Measurements from ENCODE around the gene C17orf75.

DNA sequence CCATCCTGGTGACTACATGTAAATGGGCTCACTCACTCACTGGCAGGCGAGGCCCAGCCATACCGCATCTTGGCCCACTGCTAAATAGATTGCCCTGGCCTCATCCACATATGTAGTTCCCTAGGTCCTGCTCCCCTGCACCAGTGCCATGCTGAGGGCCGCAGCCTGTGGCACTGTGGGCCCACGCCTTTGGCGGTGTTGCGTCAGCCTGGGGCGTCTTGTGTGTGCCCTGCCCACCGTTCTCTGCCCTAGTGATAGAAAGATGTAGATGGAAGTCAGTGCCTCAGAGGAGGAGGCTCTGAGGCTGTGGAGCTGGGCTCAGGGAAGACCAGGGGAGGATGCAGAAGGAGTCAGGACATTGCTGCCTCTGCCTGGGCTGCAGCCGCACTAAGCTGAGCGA, 18.9 kb downstream of the C17orf75 start:
- no peak for TF ChIP-seq TAF1 (conservative IDR thresholded peaks at IDR 0.05)
- TF ChIP-seq RAD21 (IDR thresholded peaks at IDR 0.05): no peak
- TF ChIP-seq, protein P1, sequence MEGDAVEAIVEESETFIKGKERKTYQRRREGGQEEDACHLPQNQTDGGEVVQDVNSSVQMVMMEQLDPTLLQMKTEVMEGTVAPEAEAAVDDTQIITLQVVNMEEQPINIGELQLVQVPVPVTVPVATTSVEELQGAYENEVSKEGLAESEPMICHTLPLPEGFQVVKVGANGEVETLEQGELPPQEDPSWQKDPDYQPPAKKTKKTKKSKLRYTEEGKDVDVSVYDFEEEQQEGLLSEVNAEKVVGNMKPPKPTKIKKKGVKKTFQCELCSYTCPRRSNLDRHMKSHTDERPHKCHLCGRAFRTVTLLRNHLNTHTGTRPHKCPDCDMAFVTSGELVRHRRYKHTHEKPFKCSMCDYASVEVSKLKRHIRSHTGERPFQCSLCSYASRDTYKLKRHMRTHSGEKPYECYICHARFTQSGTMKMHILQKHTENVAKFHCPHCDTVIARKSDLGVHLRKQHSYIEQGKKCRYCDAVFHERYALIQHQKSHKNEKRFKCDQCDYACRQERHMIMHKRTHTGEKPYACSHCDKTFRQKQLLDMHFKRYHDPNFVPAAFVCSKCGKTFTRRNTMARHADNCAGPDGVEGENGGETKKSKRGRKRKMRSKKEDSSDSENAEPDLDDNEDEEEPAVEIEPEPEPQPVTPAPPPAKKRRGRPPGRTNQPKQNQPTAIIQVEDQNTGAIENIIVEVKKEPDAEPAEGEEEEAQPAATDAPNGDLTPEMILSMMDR (IDR thresholded peaks at IDR 0.05; ENCODE audit: low read depth, low read length, missing input control): no peak
- no peak for TF ChIP-seq JUND (IDR thresholded peaks at IDR 0.05)
- TF ChIP-seq SP1 (IDR thresholded peaks at IDR 0.05): no peak
- TF ChIP-seq, protein P2, sequence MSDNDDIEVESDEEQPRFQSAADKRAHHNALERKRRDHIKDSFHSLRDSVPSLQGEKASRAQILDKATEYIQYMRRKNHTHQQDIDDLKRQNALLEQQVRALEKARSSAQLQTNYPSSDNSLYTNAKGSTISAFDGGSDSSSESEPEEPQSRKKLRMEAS (IDR thresholded peaks at IDR 0.05): no peak
- TF ChIP-seq HNF4G (IDR thresholded peaks at IDR 0.05): no peak

Measured in liver (tissue), 3 donors.